Natural killer cell (primary cell): ENCODE results near the gene HDAC4. TPM values are rescaled to one million over a fixed set of nuclear protein-coding genes. Genes with fewer than 3 reads are reported as not detected.

Source experiments
- ATAC-seq, 3 donors: fragments of 150-1000 bp in 2 of 3; fragments of 200-7000 bp in 1 of 3; cut with Tn5 transposase; 1 replicate in 1 of 3; 2 replicates in 2 of 3; pipeline ENCODE4 v1.10.0; 2021; ENCODE audit warnings: mild to moderate bottlenecking in 2 of 3, moderate library complexity in 2 of 3
- DNase-seq, 2 donors: peaks; one replicate each; pipeline versions ENCODE4 v3.0.0 to v3.0.0-alpha.2; 2013 to 2021; ENCODE audit warnings: mixed read lengths in 1 of 2
- H3K27ac ChIP-seq: one replicate; pipeline ENCODE4 v1.5.1; 2013; ENCODE audit warnings: mild to moderate bottlenecking, low read length
- H3K27me3 ChIP-seq: one replicate; pipeline ENCODE4 v1.6.1; 2013; ENCODE audit warnings: low read length; ENCODE audit not compliant: control insufficient read depth, insufficient read depth
- H3K36me3 ChIP-seq: one replicate; pipeline ENCODE4 v1.6.1; 2013; ENCODE audit warnings: low read length; ENCODE audit not compliant: control insufficient read depth, insufficient read depth
- H3K4me1 ChIP-seq: one replicate; pipeline ENCODE4 v1.6.1; 2013; ENCODE audit warnings: low read length; ENCODE audit not compliant: control insufficient read depth, insufficient read depth
- H3K4me3 ChIP-seq: one replicate; pipeline ENCODE4 v1.5.1; 2013; ENCODE audit warnings: low read length
- H3K9me3 ChIP-seq: one replicate; pipeline ENCODE4 v1.6.1; 2013; ENCODE audit warnings: low read length; ENCODE audit not compliant: control insufficient read depth, insufficient read depth
- H3K27ac Mint-ChIP-seq, 2 donors: one replicate each; pipeline ENCODE4 v1.8.0; 2022; ENCODE audit warnings: mild to moderate bottlenecking in 2 of 2, mixed read lengths in 2 of 2, moderate library complexity in 1 of 2
- H3K27me3 Mint-ChIP-seq, 2 donors: one replicate each; pipeline ENCODE4 v1.8.0; 2022; ENCODE audit warnings: low read depth in 2 of 2, mixed read lengths in 2 of 2
- H3K36me3 Mint-ChIP-seq: one replicate; pipeline ENCODE4 v1.8.0; 2022; ENCODE audit warnings: mixed read lengths
- H3K4me1 Mint-ChIP-seq, 2 donors: one replicate each; pipeline ENCODE4 v1.8.0; 2022; ENCODE audit warnings: mixed read lengths in 2 of 2
- H3K4me3 Mint-ChIP-seq: one replicate; pipeline ENCODE4 v1.8.0; 2022; ENCODE audit warnings: mild to moderate bottlenecking, moderate library complexity, mixed read lengths
- H3K9me3 Mint-ChIP-seq, 2 donors: one replicate each; pipeline ENCODE4 v1.8.0; 2022; ENCODE audit warnings: mixed read lengths in 2 of 2
- CTCF ChIP-seq: fragments of 200-600 bp; IDR thresholded peaks from one replicate; pipeline ENCODE4 v1.8.0; 2022; ENCODE audit warnings: antibody characterized with exemption
- WGBS: methylation state at CpG from one replicate; pipeline ENCODE4 v1.1.7; 2013; ENCODE audit warnings: missing lambda C conversion rate; ENCODE audit not compliant: insufficient coverage; 5-methylcytosine and 5-hydroxymethylcytosine counted together
- intact Hi-C: fragments of 100-400 bp; cut with micrococcal nuclease; formaldehyde crosslinking; loops from one replicate; pipeline ENCODE4 v1.14.2; 2022
- total RNA-seq, 4 donors: library from RNA; stranded (reverse); fragments of 120-200 nt in 1 of 4; gene quantifications; one replicate each; pipeline versions ENCODE4 v1.2.3 to v1.2.4, GENCODE V29; 2013 to 2022

HDAC4 gene
- total RNA-seq, 3 donors from 2014 or later (not counting 1 experiment from before 2014, with no cell fraction given) = 74.9 to 105 (median 100) TPM

- peak; percentile 30 to 40 (median 40) for ATAC-seq
- H3K27ac Mint-ChIP-seq = peak overlapping the region; percentile 93 to 96
- Histone ChIP-seq H3K27ac (peak overlapping the region; percentile 89), H3K4me1 (peaks cover 31% of the 10 kb centered on the region), H3K9me3 (no peaks in the 10 kb centered on the region), H3K4me3 (no peak overlapping the region), H3K36me3 (no peaks in the 10 kb centered on the region), H3K27me3 (no peaks in the 10 kb centered on the region)
- peak overlapping the region; percentile 71 for H3K4me3 Mint-ChIP-seq
- H3K36me3 Mint-ChIP-seq = no peaks in the 10 kb centered on the region
- no peak for TF ChIP-seq CTCF
- intact Hi-C loops = loop anchor here (2.0 to 5.0 kb wide), 3 partner anchors 15 to 33 kb away; no protein-coding TSS in a partner anchor
- H3K27me3 Mint-ChIP-seq = no peaks in the 10 kb centered on the region
- peak in 1 of 2 donors; percentile 75 for DNase-seq
- no peaks in the 10 kb centered on the region for H3K9me3 Mint-ChIP-seq
- H3K4me1 Mint-ChIP-seq = peaks cover 49% of the 10 kb centered on the region in 2 donors
- 27% methylated on average over 5 of the region's 6 CpGs for WGBS
Measured at GRCh38 chr2:239289545-239289944, 111.3 kb downstream of the HDAC4 start.

GRCh38 chr2:239288951-239289511, 111.8 kb downstream of the HDAC4 start:
- peak overlapping the region; percentile 71 for H3K4me3 Mint-ChIP-seq
- H3K27ac ChIP-seq = peak overlapping the region; percentile 89
- intact Hi-C loops = loop anchor here (2.0 to 5.0 kb wide), 3 partner anchors 14 to 33 kb away; no protein-coding TSS in a partner anchor
- H3K4me3 ChIP-seq = no peak overlapping the region
- no peaks in the 10 kb centered on the region for H3K36me3 ChIP-seq
- peak overlapping the region; percentile 93 to 96 for H3K27ac Mint-ChIP-seq
- no peaks in the 10 kb centered on the region for H3K9me3 ChIP-seq
- no peaks in the 10 kb centered on the region for H3K9me3 Mint-ChIP-seq
- DNase-seq (peak in 1 of 2 donors; percentile 79), ATAC-seq (peak; percentile 74 to 81 (median 76))
- no peaks in the 10 kb centered on the region for H3K36me3 Mint-ChIP-seq
- H3K27me3 Mint-ChIP-seq = no peaks in the 10 kb centered on the region
- 42% methylated on average over 4 of the region's 7 CpGs for WGBS
- peaks cover 44% of the 10 kb centered on the region in 2 donors for H3K4me1 Mint-ChIP-seq
- H3K4me1 ChIP-seq = peaks cover 30% of the 10 kb centered on the region
- TF ChIP-seq CTCF = no peak
- H3K27me3 ChIP-seq = no peaks in the 10 kb centered on the region

- TF ChIP-seq CTCF = no peak
- peak overlapping the region; percentile 93 to 96 for H3K27ac Mint-ChIP-seq
- H3K27me3 Mint-ChIP-seq = no peaks in the 10 kb centered on the region
- DNase-seq (no peak), ATAC-seq (no peak)
- peaks cover 42 to 43% of the 10 kb centered on the region in 2 donors for H3K4me1 Mint-ChIP-seq
- intact Hi-C loops = loop anchor here (2.0 to 5.0 kb wide), 3 partner anchors 13 to 34 kb away; no protein-coding TSS in a partner anchor
- peaks cover 30% of the 10 kb centered on the region for H3K4me1 ChIP-seq
- peak overlapping the region; percentile 22 for H3K27ac ChIP-seq
- H3K36me3 Mint-ChIP-seq = no peaks in the 10 kb centered on the region
- H3K4me3 ChIP-seq = no peak overlapping the region
- H3K36me3 ChIP-seq = no peaks in the 10 kb centered on the region
- H3K9me3 Mint-ChIP-seq = no peaks in the 10 kb centered on the region
- WGBS = 100% methylated on average over 2 of the region's 4 CpGs
- H3K27me3 ChIP-seq = no peaks in the 10 kb centered on the region
- H3K9me3 ChIP-seq = no peaks in the 10 kb centered on the region
- H3K4me3 Mint-ChIP-seq = peak overlapping the region; percentile 71
Measured at GRCh38 chr2:239288237-239288636, 112.6 kb downstream of the HDAC4 start.
